Measurements from ENCODE around the gene GABBR2. TPM values are rescaled to one million over a fixed set of nuclear protein-coding genes. Genes with fewer than 3 reads are reported as not detected.
"Not testable (repeated sequence)": the region's sequence is repeated elsewhere in the genome, so short reads cannot be mapped to it uniquely, and the experiment has no call there.

Gene GABBR2
- polyA plus RNA-seq, 4 donors = 0.09 to 1.4 (median 0.71) TPM; not detected in 1

DNA sequence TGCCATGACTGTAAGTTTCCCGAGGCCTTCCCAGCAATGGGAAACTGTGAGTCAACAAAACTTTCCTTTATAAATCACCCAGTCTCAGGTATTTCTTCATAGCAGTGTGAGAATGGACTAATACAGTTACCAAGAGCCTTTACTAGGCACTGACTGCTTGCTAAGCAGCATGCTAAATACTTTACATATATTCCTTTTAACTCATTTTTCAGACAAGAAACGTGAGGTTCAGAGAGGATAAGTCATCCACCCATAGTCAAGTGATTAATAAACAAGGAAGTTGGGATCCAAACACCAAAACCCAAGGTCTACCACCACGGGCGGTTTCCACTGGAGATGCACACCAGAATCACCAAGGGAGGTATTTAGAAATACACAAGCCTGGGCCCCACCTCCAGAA is 50.8 kb downstream of the GABBR2 start:
- Histone ChIP-seq H3K9me3 (ENCODE audit: control insufficient read depth in 2 of 2, insufficient read depth in 1 of 2, low read depth in 1 of 2, low read length in 1 of 2) (no peaks in the 10 kb centered on the region), H3K27me3 (ENCODE audit: control insufficient read depth in 3 of 3, insufficient read depth in 3 of 3, low read length in 3 of 3) (no peaks in the 10 kb centered on the region), H3K4me3 (ENCODE audit: low read depth in 1 of 3, low read length in 3 of 3) (no peak overlapping the region), H3K4me1 (ENCODE audit: control insufficient read depth in 3 of 3, insufficient read depth in 2 of 3, low read depth in 1 of 3, low read length in 2 of 3) (no peaks in the 10 kb centered on the region), H3K27ac (ENCODE audit: low read depth in 1 of 3, low read length in 2 of 3) (no peak overlapping the region), H3K36me3 (ENCODE audit: control insufficient read depth in 3 of 3, insufficient read depth in 2 of 3, low read depth in 1 of 3, low read length in 3 of 3) (no peaks in the 10 kb centered on the region)
- DNase-seq (no peak), FAIRE-seq (no peak)
- 68 to 71% (median 69%) methylated on average over 4 of the region's 4 CpGs for WGBS, 3 donors

DNA sequence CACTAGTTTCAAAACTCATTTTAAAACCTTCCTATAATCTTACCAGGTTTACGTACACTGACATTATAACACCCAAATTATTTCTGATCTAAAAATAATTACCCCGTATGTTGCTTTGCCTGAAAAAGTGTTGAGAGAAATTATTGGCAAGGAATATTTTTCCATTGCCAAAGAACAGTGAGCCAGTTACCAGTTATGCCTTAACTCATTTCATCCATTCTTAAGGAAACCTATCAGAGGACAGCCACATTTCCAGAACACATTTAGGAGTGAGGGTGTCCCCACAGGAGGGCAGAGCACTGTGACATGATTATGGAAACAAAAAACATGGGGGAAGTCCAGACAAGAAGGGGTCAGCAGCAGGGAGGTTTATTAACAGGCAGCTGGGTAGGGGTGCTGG is 52.2 kb downstream of the GABBR2 start:
- H3K36me3 ChIP-seq (ENCODE audit: control insufficient read depth in 3 of 3, insufficient read depth in 2 of 3, low read depth in 1 of 3, low read length in 3 of 3) = no peaks in the 10 kb centered on the region
- DNase-seq (no peak), FAIRE-seq (no peak)
- no peaks in the 10 kb centered on the region for H3K27me3 ChIP-seq (ENCODE audit: control insufficient read depth in 3 of 3, insufficient read depth in 3 of 3, low read length in 3 of 3)
- no peak overlapping the region for H3K27ac ChIP-seq (ENCODE audit: low read depth in 1 of 3, low read length in 2 of 3)
- H3K4me3 ChIP-seq (ENCODE audit: low read depth in 1 of 3, low read length in 3 of 3) = no peak overlapping the region
- H3K4me1 ChIP-seq (ENCODE audit: control insufficient read depth in 3 of 3, insufficient read depth in 2 of 3, low read depth in 1 of 3, low read length in 2 of 3) = no peaks in the 10 kb centered on the region
- H3K9me3 ChIP-seq (ENCODE audit: control insufficient read depth in 2 of 2, insufficient read depth in 1 of 2, low read depth in 1 of 2, low read length in 1 of 2) = no peaks in the 10 kb centered on the region
- 79 to 86% (median 83%) methylated on average over 2 of the region's 2 CpGs for WGBS, 3 donors

DNA sequence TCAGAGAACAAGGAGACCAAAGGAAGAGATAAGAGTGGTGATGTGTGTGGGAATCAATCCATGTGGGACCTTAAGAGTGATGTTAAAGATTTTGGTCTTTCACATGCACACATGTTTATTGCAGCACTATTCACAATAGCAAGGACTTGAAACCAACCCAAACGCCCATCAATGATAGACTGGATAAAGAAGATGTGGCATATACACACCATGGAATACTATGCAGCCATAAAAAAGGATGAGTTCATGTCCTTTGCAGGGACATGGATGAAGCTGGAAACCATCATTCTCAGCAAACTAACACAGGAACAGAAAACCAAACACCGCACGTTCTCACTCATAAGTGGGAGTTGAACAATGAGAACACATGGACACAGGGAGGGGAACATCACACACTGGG is 53.3 kb downstream of the GABBR2 start:
- H3K27ac ChIP-seq (ENCODE audit: low read depth in 1 of 3, low read length in 2 of 3); FAIRE-seq; H3K36me3 ChIP-seq (ENCODE audit: control insufficient read depth in 3 of 3, insufficient read depth in 2 of 3, low read depth in 1 of 3, low read length in 3 of 3); H3K4me1 ChIP-seq (ENCODE audit: control insufficient read depth in 3 of 3, insufficient read depth in 2 of 3, low read depth in 1 of 3, low read length in 2 of 3); DNase-seq; H3K27me3 ChIP-seq (ENCODE audit: control insufficient read depth in 3 of 3, insufficient read depth in 3 of 3, low read length in 3 of 3); H3K9me3 ChIP-seq (ENCODE audit: control insufficient read depth in 2 of 2, insufficient read depth in 1 of 2, low read depth in 1 of 2, low read length in 1 of 2); H3K4me3 ChIP-seq (ENCODE audit: low read depth in 1 of 3, low read length in 3 of 3): not testable (repeated sequence)
- 64 to 88% (median 74%) methylated on average over 1 to 2 of the region's 3 CpGs for WGBS, 3 donors

DNA sequence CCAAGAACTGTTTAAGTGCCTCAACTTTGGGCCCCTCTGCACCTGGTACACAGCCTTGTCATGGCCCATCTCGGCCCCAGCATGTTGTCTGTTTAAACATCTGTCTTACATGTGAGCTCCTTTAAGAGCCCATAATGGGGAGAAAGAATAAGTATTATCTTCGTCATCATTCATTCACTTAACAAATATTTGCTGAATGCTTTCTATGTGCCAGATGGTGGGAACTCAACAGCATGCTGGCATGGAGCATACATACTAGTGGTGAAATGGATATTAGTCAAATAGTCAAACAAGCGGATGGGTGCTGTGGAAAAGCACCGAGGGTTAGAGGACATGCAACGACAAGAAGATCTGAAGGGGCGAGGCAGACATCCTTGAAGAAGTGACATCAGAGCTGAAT is 54.5 kb downstream of the GABBR2 start:
- FAIRE-seq (no peak), DNase-seq (no peak)
- Histone ChIP-seq H3K27me3 (ENCODE audit: control insufficient read depth in 3 of 3, insufficient read depth in 3 of 3, low read length in 3 of 3) (no peaks in the 10 kb centered on the region), H3K27ac (ENCODE audit: low read depth in 1 of 3, low read length in 2 of 3) (no peak overlapping the region), H3K4me3 (ENCODE audit: low read depth in 1 of 3, low read length in 3 of 3) (no peak overlapping the region), H3K36me3 (ENCODE audit: control insufficient read depth in 3 of 3, insufficient read depth in 2 of 3, low read depth in 1 of 3, low read length in 3 of 3) (no peaks in the 10 kb centered on the region), H3K4me1 (ENCODE audit: control insufficient read depth in 3 of 3, insufficient read depth in 2 of 3, low read depth in 1 of 3, low read length in 2 of 3) (no peaks in the 10 kb centered on the region), H3K9me3 (ENCODE audit: control insufficient read depth in 2 of 2, insufficient read depth in 1 of 2, low read depth in 1 of 2, low read length in 1 of 2) (no peaks in the 10 kb centered on the region)
- WGBS, 3 donors = 79 to 87% (median 83%) methylated on average over 6 of the region's 6 CpGs

DNA sequence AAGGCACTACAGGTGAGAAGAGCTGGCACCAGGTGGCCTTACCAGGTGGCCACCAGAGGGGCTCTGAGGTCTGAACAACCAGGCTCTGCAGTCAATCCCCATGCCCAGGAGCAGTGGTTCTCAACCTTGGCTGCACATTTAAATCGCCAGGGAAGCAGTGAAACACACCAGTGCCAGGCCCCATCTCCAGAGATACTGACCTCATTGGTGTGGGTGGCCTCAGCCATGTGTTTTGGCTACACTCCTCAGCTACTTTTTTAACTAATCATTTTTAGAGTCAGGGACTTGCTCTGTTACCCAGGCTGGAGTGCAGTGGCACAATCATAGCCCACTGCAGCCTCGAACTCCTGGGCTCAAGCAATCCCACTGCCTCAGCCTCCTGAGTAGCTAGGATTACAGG is 56.0 kb downstream of the GABBR2 start:
- no peaks in the 10 kb centered on the region for H3K36me3 ChIP-seq (ENCODE audit: control insufficient read depth in 3 of 3, insufficient read depth in 2 of 3, low read depth in 1 of 3, low read length in 3 of 3)
- DNase-seq = no peak
- no peaks in the 10 kb centered on the region for H3K9me3 ChIP-seq (ENCODE audit: control insufficient read depth in 2 of 2, insufficient read depth in 1 of 2, low read depth in 1 of 2, low read length in 1 of 2)
- no peak overlapping the region for H3K4me3 ChIP-seq (ENCODE audit: low read depth in 1 of 3, low read length in 3 of 3)
- no peak overlapping the region for H3K27ac ChIP-seq (ENCODE audit: low read depth in 1 of 3, low read length in 2 of 3)
- WGBS, 3 donors = 87 to 90% (median 88%) methylated on average over 2 of the region's 2 CpGs
- no peaks in the 10 kb centered on the region for H3K4me1 ChIP-seq (ENCODE audit: control insufficient read depth in 3 of 3, insufficient read depth in 2 of 3, low read depth in 1 of 3, low read length in 2 of 3)
- FAIRE-seq = no peak
- no peaks in the 10 kb centered on the region for H3K27me3 ChIP-seq (ENCODE audit: control insufficient read depth in 3 of 3, insufficient read depth in 3 of 3, low read length in 3 of 3)

DNA sequence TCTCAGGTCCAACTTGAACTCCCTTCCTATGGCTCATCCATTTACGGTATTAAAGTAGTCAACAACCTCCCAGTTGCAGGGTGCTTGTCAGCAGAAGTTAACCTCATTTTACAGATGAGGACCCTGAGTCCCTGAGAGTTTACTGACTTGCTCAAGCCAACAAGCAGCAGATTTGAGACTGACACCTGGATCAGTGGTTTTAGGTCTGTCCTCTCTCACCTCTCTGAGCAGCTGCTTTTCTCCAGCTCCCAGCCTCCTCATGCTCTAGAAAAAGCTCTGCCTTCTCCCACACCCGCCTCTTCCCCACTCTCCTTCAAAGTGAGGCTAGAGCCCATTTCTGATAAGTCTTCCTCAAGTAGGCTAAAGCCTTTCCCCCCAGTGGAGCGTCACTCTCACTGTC is 56.4 kb downstream of the GABBR2 start:
- Histone ChIP-seq H3K36me3 (ENCODE audit: control insufficient read depth in 3 of 3, insufficient read depth in 2 of 3, low read depth in 1 of 3, low read length in 3 of 3) (no peaks in the 10 kb centered on the region), H3K27ac (ENCODE audit: low read depth in 1 of 3, low read length in 2 of 3) (no peak overlapping the region), H3K4me3 (ENCODE audit: low read depth in 1 of 3, low read length in 3 of 3) (no peak overlapping the region), H3K4me1 (ENCODE audit: control insufficient read depth in 3 of 3, insufficient read depth in 2 of 3, low read depth in 1 of 3, low read length in 2 of 3) (no peaks in the 10 kb centered on the region), H3K27me3 (ENCODE audit: control insufficient read depth in 3 of 3, insufficient read depth in 3 of 3, low read length in 3 of 3) (no peaks in the 10 kb centered on the region), H3K9me3 (ENCODE audit: control insufficient read depth in 2 of 2, insufficient read depth in 1 of 2, low read depth in 1 of 2, low read length in 1 of 2) (no peaks in the 10 kb centered on the region)
- FAIRE-seq (no peak), DNase-seq (no peak)
- 84 to 91% (median 86%) methylated on average over 3 of the region's 3 CpGs for WGBS, 3 donors

DNA sequence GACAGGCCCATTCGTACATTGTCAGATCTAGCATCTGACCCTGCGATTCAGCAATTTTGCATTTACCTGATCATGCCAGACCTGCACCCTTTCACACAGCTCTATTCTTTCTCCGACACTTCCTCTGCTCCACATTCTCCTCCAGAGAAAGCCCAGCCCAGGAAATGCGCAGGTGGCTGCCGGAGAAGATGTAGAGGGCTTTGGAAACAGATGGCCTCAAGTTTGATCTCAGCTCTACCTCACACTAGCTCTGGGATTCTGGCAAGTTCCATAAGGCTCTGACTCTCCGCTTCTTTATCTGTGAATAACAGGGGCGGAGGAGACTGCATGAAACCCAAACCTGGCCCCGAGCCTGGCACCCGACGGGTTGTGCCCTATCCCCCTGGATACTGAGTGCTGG is 61.5 kb downstream of the GABBR2 start:
- DNase-seq (no peak), FAIRE-seq (no peak)
- Histone ChIP-seq H3K27me3 (ENCODE audit: control insufficient read depth in 3 of 3, insufficient read depth in 3 of 3, low read length in 3 of 3) (peaks cover 0 to 5% (median 0%) of the 10 kb centered on the region in 3 donors), H3K4me1 (ENCODE audit: control insufficient read depth in 3 of 3, insufficient read depth in 2 of 3, low read depth in 1 of 3, low read length in 2 of 3) (no peaks in the 10 kb centered on the region), H3K27ac (ENCODE audit: low read depth in 1 of 3, low read length in 2 of 3) (no peak overlapping the region), H3K4me3 (ENCODE audit: low read depth in 1 of 3, low read length in 3 of 3) (no peak overlapping the region), H3K36me3 (ENCODE audit: control insufficient read depth in 3 of 3, insufficient read depth in 2 of 3, low read depth in 1 of 3, low read length in 3 of 3) (no peaks in the 10 kb centered on the region), H3K9me3 (ENCODE audit: control insufficient read depth in 2 of 2, insufficient read depth in 1 of 2, low read depth in 1 of 2, low read length in 1 of 2) (peaks cover 0 to 5% of the 10 kb centered on the region in 2 donors)
- 92 to 93% (median 93%) methylated on average over 10 of the region's 10 CpGs for WGBS, 3 donors

DNA sequence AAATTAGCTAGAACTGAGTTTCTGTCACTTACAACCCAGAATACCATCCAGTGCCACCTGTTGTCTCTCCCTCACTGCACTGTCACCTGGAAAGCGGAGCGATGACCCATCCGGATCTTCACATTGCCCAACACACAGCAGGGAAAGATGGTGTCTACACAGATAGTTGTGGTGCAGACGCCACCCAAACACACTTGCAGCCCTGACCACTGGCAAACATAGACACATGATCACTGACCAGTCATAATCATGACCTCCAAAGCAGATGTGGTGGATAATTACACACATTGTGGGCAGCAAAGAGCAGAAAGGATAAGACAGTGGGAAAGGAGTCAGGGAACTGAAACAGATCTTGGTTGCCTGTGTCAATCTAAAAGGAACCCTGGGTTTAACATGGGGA is 64.7 kb downstream of the GABBR2 start:
- Histone ChIP-seq H3K9me3 (ENCODE audit: control insufficient read depth in 2 of 2, insufficient read depth in 1 of 2, low read depth in 1 of 2, low read length in 1 of 2) (peaks cover 0 to 5% of the 10 kb centered on the region in 2 donors), H3K27ac (ENCODE audit: low read depth in 1 of 3, low read length in 2 of 3) (no peak overlapping the region), H3K27me3 (ENCODE audit: control insufficient read depth in 3 of 3, insufficient read depth in 3 of 3, low read length in 3 of 3) (peaks cover 0 to 5% (median 2%) of the 10 kb centered on the region in 3 donors), H3K36me3 (ENCODE audit: control insufficient read depth in 3 of 3, insufficient read depth in 2 of 3, low read depth in 1 of 3, low read length in 3 of 3) (no peaks in the 10 kb centered on the region), H3K4me3 (ENCODE audit: low read depth in 1 of 3, low read length in 3 of 3) (no peak overlapping the region), H3K4me1 (ENCODE audit: control insufficient read depth in 3 of 3, insufficient read depth in 2 of 3, low read depth in 1 of 3, low read length in 2 of 3) (no peaks in the 10 kb centered on the region)
- 93 to 96% (median 95%) methylated on average over 4 of the region's 4 CpGs for WGBS, 3 donors
- FAIRE-seq (no peak), DNase-seq (no peak)

DNA sequence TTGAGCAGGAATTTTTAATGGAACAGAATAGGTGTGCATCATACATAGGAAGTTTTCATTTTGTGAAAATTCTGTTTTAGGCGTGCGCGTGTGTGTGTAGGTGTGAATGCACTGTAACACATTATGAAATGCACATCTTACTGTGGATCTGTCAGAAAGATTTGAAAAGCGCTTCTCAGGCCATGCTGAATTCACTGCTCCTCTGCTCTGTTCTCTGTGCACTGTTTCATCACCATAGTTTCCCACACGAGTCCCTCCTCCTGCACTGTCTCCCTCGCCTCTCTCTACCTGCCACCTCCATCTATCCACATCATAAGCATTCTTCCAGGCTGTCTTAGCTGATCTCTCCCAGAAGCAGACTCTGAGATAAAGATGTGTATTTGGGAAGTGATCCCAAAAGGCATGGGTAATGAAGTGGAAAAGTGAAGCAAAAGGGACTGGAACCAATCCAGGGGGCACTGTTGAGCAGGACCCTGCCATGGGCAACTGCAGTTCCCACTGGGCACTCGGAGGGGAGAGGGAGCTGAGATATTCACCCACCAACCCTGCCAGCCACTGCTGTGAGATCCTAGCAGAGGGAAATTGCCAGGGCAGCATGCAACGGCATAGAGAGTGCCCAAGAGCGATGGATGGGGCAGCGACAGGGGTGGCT is 65.9 kb downstream of the GABBR2 start:
- DNase-seq = no peak
- WGBS, 3 donors = 75 to 79% (median 78%) methylated on average over 10 of the region's 10 CpGs
- Histone ChIP-seq H3K36me3 (ENCODE audit: control insufficient read depth in 3 of 3, insufficient read depth in 2 of 3, low read depth in 1 of 3, low read length in 3 of 3) (no peaks in the 10 kb centered on the region), H3K27ac (ENCODE audit: low read depth in 1 of 3, low read length in 2 of 3) (no peak overlapping the region), H3K4me3 (ENCODE audit: low read depth in 1 of 3, low read length in 3 of 3) (no peak overlapping the region), H3K9me3 (ENCODE audit: control insufficient read depth in 2 of 2, insufficient read depth in 1 of 2, low read depth in 1 of 2, low read length in 1 of 2) (peaks cover 0 to 5% of the 10 kb centered on the region in 2 donors), H3K4me1 (ENCODE audit: control insufficient read depth in 3 of 3, insufficient read depth in 2 of 3, low read depth in 1 of 3, low read length in 2 of 3) (no peaks in the 10 kb centered on the region), H3K27me3 (ENCODE audit: control insufficient read depth in 3 of 3, insufficient read depth in 3 of 3, low read length in 3 of 3) (peaks cover 0 to 5% (median 2%) of the 10 kb centered on the region in 3 donors)
- FAIRE-seq = no peak
